ENCODE measurements around the gene KCNB1. TPM values are rescaled to one million over a fixed set of nuclear protein-coding genes. Genes with fewer than 3 reads are reported as not detected.

KCNB1 gene
- total RNA-seq, 1 experiment from 2014 or later: not detected

- DNase-seq: no peak
- TF ChIP-seq, protein P1, sequence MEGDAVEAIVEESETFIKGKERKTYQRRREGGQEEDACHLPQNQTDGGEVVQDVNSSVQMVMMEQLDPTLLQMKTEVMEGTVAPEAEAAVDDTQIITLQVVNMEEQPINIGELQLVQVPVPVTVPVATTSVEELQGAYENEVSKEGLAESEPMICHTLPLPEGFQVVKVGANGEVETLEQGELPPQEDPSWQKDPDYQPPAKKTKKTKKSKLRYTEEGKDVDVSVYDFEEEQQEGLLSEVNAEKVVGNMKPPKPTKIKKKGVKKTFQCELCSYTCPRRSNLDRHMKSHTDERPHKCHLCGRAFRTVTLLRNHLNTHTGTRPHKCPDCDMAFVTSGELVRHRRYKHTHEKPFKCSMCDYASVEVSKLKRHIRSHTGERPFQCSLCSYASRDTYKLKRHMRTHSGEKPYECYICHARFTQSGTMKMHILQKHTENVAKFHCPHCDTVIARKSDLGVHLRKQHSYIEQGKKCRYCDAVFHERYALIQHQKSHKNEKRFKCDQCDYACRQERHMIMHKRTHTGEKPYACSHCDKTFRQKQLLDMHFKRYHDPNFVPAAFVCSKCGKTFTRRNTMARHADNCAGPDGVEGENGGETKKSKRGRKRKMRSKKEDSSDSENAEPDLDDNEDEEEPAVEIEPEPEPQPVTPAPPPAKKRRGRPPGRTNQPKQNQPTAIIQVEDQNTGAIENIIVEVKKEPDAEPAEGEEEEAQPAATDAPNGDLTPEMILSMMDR (IDR thresholded peaks at IDR 0.05; ENCODE audit: unreplicated experiment): no peak
- intact Hi-C loops (cut with micrococcal nuclease; ENCODE audit: unreplicated experiment): no loop called here
- H3K27ac Mint-ChIP-seq (ENCODE audit: unreplicated experiment): no peak overlapping the region
- no peaks in the 10 kb centered on the region for H3K9me3 Mint-ChIP-seq (ENCODE audit: low read depth, unreplicated experiment)
- H3K4me3 Mint-ChIP-seq (ENCODE audit: low read depth, unreplicated experiment): no peak overlapping the region
- BruUV-seq (replicated peaks): no TSS peak
- CTCF ChIA-PET: interaction anchor here (0.6 to 1.2 kb wide), 2 partner anchors 31 to 101 kb away, joined by 3 to 4 read pairs; no protein-coding TSS in a partner anchor
- H3K36me3 Mint-ChIP-seq (ENCODE audit: insufficient read depth, unreplicated experiment): no peaks in the 10 kb centered on the region
- H3K4me1 Mint-ChIP-seq (ENCODE audit: low read depth, unreplicated experiment): no peaks in the 10 kb centered on the region
- H3K27me3 Mint-ChIP-seq (ENCODE audit: unreplicated experiment): peaks cover 100% of the 10 kb centered on the region
These were observed 130.7 kb downstream of the KCNB1 start for GRCh38 chr20:49351775-49352174.

DNA sequence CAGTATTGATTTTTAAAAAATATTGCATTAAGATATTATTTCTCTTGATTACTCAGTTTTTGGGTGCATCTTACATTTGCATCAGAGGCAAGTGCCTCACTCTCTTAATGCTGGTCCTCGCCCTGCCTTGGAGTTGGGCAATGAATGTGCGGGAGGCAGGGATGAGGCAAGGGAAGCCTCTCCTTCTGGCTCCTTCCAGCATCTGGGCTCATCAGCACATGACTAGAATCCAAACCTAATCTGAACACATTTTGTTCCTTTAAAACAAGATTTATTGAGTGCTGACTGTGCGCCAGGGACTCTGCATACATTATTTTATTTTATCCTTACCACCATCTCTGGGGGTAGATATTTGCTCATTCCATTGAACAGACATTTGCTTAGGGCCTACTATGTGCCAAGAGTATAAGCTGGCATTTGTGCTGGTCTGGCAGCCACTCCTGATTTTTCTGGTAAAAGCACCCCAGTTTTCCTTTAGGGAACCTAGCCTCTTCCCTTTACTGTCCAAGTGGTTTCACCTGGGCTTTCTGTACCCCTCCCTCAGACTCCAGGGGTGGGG, 132.7 kb downstream of the KCNB1 start:
- DNase-seq: no peak
- no peaks in the 10 kb centered on the region for H3K36me3 Mint-ChIP-seq (ENCODE audit: insufficient read depth, unreplicated experiment)
- H3K4me3 Mint-ChIP-seq (ENCODE audit: low read depth, unreplicated experiment): no peak overlapping the region
- no peaks in the 10 kb centered on the region for H3K9me3 Mint-ChIP-seq (ENCODE audit: low read depth, unreplicated experiment)
- H3K4me1 Mint-ChIP-seq (ENCODE audit: low read depth, unreplicated experiment): peaks cover 14% of the 10 kb centered on the region
- CTCF ChIA-PET: no interaction called here
- H3K27ac Mint-ChIP-seq (ENCODE audit: unreplicated experiment): no peak overlapping the region
- BruUV-seq (replicated peaks): no TSS peak
- TF ChIP-seq, protein P1 (IDR thresholded peaks at IDR 0.05; ENCODE audit: unreplicated experiment): no peak
- intact Hi-C loops (cut with micrococcal nuclease; ENCODE audit: unreplicated experiment): no loop called here
- H3K27me3 Mint-ChIP-seq (ENCODE audit: unreplicated experiment): peaks cover 91% of the 10 kb centered on the region

GRCh38 chr20:49349078-49349477, 133.4 kb downstream of the KCNB1 start:
- TF ChIP-seq, protein P1 (IDR thresholded peaks at IDR 0.05; ENCODE audit: unreplicated experiment): no peak
- no peaks in the 10 kb centered on the region for H3K9me3 Mint-ChIP-seq (ENCODE audit: low read depth, unreplicated experiment)
- DNase-seq: no peak
- intact Hi-C loops (cut with micrococcal nuclease; ENCODE audit: unreplicated experiment): no loop called here
- CTCF ChIA-PET: no interaction called here
- no peak overlapping the region for H3K27ac Mint-ChIP-seq (ENCODE audit: unreplicated experiment)
- H3K4me1 Mint-ChIP-seq (ENCODE audit: low read depth, unreplicated experiment): peaks cover 16% of the 10 kb centered on the region
- H3K4me3 Mint-ChIP-seq (ENCODE audit: low read depth, unreplicated experiment): no peak overlapping the region
- H3K27me3 Mint-ChIP-seq (ENCODE audit: unreplicated experiment): peaks cover 91% of the 10 kb centered on the region
- no TSS peak for BruUV-seq (replicated peaks)
- no peaks in the 10 kb centered on the region for H3K36me3 Mint-ChIP-seq (ENCODE audit: insufficient read depth, unreplicated experiment)

- Mint-ChIP-seq H3K27me3 (ENCODE audit: unreplicated experiment) (peaks cover 91% of the 10 kb centered on the region), H3K4me3 (ENCODE audit: low read depth, unreplicated experiment) (no peak overlapping the region), H3K27ac (ENCODE audit: unreplicated experiment) (no peak overlapping the region), H3K4me1 (ENCODE audit: low read depth, unreplicated experiment) (peaks cover 16% of the 10 kb centered on the region), H3K9me3 (ENCODE audit: low read depth, unreplicated experiment) (no peaks in the 10 kb centered on the region), H3K36me3 (ENCODE audit: insufficient read depth, unreplicated experiment) (no peaks in the 10 kb centered on the region)
- BruUV-seq (replicated peaks): no TSS peak
- intact Hi-C loops (cut with micrococcal nuclease; ENCODE audit: unreplicated experiment): no loop called here
- TF ChIP-seq, protein P1 (IDR thresholded peaks at IDR 0.05; ENCODE audit: unreplicated experiment): no peak
- CTCF ChIA-PET: no interaction called here
- DNase-seq: no peak
These were observed 133.9 kb downstream of the KCNB1 start for GRCh38 chr20:49348563-49348962.

All from Calu3 (cell line).